Measurements from ENCODE around the gene PLCH2.

The PLCH2 gene

GRCh38 chr1:2430592-2430973 is 45.5 kb upstream of the PLCH2 start:
- H3K9me3 ChIP-seq (ENCODE audit: low read depth, low read length) = no peaks in the 10 kb centered on the region
- no peak overlapping the region for H3K4me3 ChIP-seq
- H3K9ac ChIP-seq (ENCODE audit: insufficient read length) = no peak overlapping the region
- H3K27ac ChIP-seq = no peak overlapping the region
- no peak for DNase-seq (ENCODE audit: low read depth, low spot score)
- no peaks in the 10 kb centered on the region for H3K36me3 ChIP-seq (ENCODE audit: insufficient read depth, low read length)
- no peak for TF ChIP-seq EZH2 (IDR thresholded peaks at IDR 0.05)
- TF ChIP-seq FOXP2 (optimal IDR thresholded peaks at IDR 0.05; ENCODE audit: control extremely low read depth, extremely low read length, insufficient read depth) = no peak
- no peak for TF ChIP-seq POLR2AphosphoS5 (IDR thresholded peaks at IDR 0.05; ENCODE audit: borderline replicate concordance, low read depth, low read length)

- Histone ChIP-seq H3K36me3 (ENCODE audit: insufficient read depth, low read length) (no peaks in the 10 kb centered on the region), H3K9me3 (ENCODE audit: low read depth, low read length) (no peaks in the 10 kb centered on the region), H3K9ac (ENCODE audit: insufficient read length) (no peak overlapping the region), H3K4me3 (no peak overlapping the region), H3K27ac (no peak overlapping the region)
- TF ChIP-seq FOXP2 (optimal IDR thresholded peaks at IDR 0.05; ENCODE audit: control extremely low read depth, extremely low read length, insufficient read depth) (no peak), EZH2 (IDR thresholded peaks at IDR 0.05) (no peak), POLR2AphosphoS5 (IDR thresholded peaks at IDR 0.05; ENCODE audit: borderline replicate concordance, low read depth, low read length) (no peak)
- no peak for DNase-seq (ENCODE audit: low read depth, low spot score)
Measured at GRCh38 chr1:2431103-2431502, 45.0 kb upstream of the PLCH2 start.

GRCh38 chr1:2431518-2431917 is 44.6 kb upstream of the PLCH2 start:
- H3K9me3 ChIP-seq (ENCODE audit: low read depth, low read length) = no peaks in the 10 kb centered on the region
- H3K4me3 ChIP-seq = no peak overlapping the region
- H3K9ac ChIP-seq (ENCODE audit: insufficient read length) = no peak overlapping the region
- no peaks in the 10 kb centered on the region for H3K36me3 ChIP-seq (ENCODE audit: insufficient read depth, low read length)
- TF ChIP-seq EZH2 (IDR thresholded peaks at IDR 0.05) = no peak
- TF ChIP-seq POLR2AphosphoS5 (IDR thresholded peaks at IDR 0.05; ENCODE audit: borderline replicate concordance, low read depth, low read length) = no peak
- TF ChIP-seq FOXP2 (optimal IDR thresholded peaks at IDR 0.05; ENCODE audit: control extremely low read depth, extremely low read length, insufficient read depth) = no peak
- H3K27ac ChIP-seq = no peak overlapping the region
- no peak for DNase-seq (ENCODE audit: low read depth, low spot score)

- Histone ChIP-seq H3K9me3 (ENCODE audit: low read depth, low read length) (no peaks in the 10 kb centered on the region), H3K4me3 (no peak overlapping the region), H3K9ac (ENCODE audit: insufficient read length) (no peak overlapping the region), H3K36me3 (ENCODE audit: insufficient read depth, low read length) (no peaks in the 10 kb centered on the region), H3K27ac (no peak overlapping the region)
- no peak for DNase-seq (ENCODE audit: low read depth, low spot score)
- TF ChIP-seq POLR2AphosphoS5 (IDR thresholded peaks at IDR 0.05; ENCODE audit: borderline replicate concordance, low read depth, low read length) (no peak), FOXP2 (optimal IDR thresholded peaks at IDR 0.05; ENCODE audit: control extremely low read depth, extremely low read length, insufficient read depth) (no peak), EZH2 (IDR thresholded peaks at IDR 0.05) (no peak)
Measured at GRCh38 chr1:2432441-2432844, 43.6 kb upstream of the PLCH2 start.

- DNase-seq (ENCODE audit: low read depth, low spot score) = no peak
- Histone ChIP-seq H3K36me3 (ENCODE audit: insufficient read depth, low read length) (no peaks in the 10 kb centered on the region), H3K9me3 (ENCODE audit: low read depth, low read length) (no peaks in the 10 kb centered on the region), H3K27ac (no peak overlapping the region), H3K4me3 (no peak overlapping the region), H3K9ac (ENCODE audit: insufficient read length) (no peak overlapping the region)
- TF ChIP-seq POLR2AphosphoS5 (IDR thresholded peaks at IDR 0.05; ENCODE audit: borderline replicate concordance, low read depth, low read length) = no peak
Measured at GRCh38 chr1:2433196-2433595, 42.9 kb upstream of the PLCH2 start.

GRCh38 chr1:2433936-2434655 is 42.0 kb upstream of the PLCH2 start:
- Histone ChIP-seq H3K9ac (ENCODE audit: insufficient read length) (no peak overlapping the region), H3K27ac (no peak overlapping the region), H3K4me3 (no peak overlapping the region), H3K36me3 (ENCODE audit: insufficient read depth, low read length) (no peaks in the 10 kb centered on the region), H3K9me3 (ENCODE audit: low read depth, low read length) (no peaks in the 10 kb centered on the region)
- TF ChIP-seq FOXP2 (optimal IDR thresholded peaks at IDR 0.05; ENCODE audit: control extremely low read depth, extremely low read length, insufficient read depth) (no peak), EZH2 (IDR thresholded peaks at IDR 0.05) (no peak), POLR2AphosphoS5 (IDR thresholded peaks at IDR 0.05; ENCODE audit: borderline replicate concordance, low read depth, low read length) (no peak)
- DNase-seq (ENCODE audit: low read depth, low spot score) = no peak

- no peak overlapping the region for H3K4me3 ChIP-seq
- DNase-seq (ENCODE audit: low read depth, low spot score) = no peak
- H3K9me3 ChIP-seq (ENCODE audit: low read depth, low read length) = no peaks in the 10 kb centered on the region
- no peaks in the 10 kb centered on the region for H3K36me3 ChIP-seq (ENCODE audit: insufficient read depth, low read length)
- H3K27ac ChIP-seq = no peak overlapping the region
- TF ChIP-seq EZH2 (IDR thresholded peaks at IDR 0.05) (no peak), POLR2AphosphoS5 (IDR thresholded peaks at IDR 0.05; ENCODE audit: borderline replicate concordance, low read depth, low read length) (no peak), FOXP2 (optimal IDR thresholded peaks at IDR 0.05; ENCODE audit: control extremely low read depth, extremely low read length, insufficient read depth) (no peak)
- H3K9ac ChIP-seq (ENCODE audit: insufficient read length) = no peak overlapping the region
Measured at GRCh38 chr1:2435091-2435490, 41.0 kb upstream of the PLCH2 start.

GRCh38 chr1:2435746-2436355 is 40.2 kb upstream of the PLCH2 start:
- no peak for DNase-seq (ENCODE audit: low read depth, low spot score)
- no peak overlapping the region for H3K9ac ChIP-seq (ENCODE audit: insufficient read length)
- H3K27ac ChIP-seq = no peak overlapping the region
- no peak overlapping the region for H3K4me3 ChIP-seq
- TF ChIP-seq POLR2AphosphoS5 (IDR thresholded peaks at IDR 0.05; ENCODE audit: borderline replicate concordance, low read depth, low read length) (no peak), FOXP2 (optimal IDR thresholded peaks at IDR 0.05; ENCODE audit: control extremely low read depth, extremely low read length, insufficient read depth) (no peak)
- no peaks in the 10 kb centered on the region for H3K36me3 ChIP-seq (ENCODE audit: insufficient read depth, low read length)
- H3K9me3 ChIP-seq (ENCODE audit: low read depth, low read length) = no peaks in the 10 kb centered on the region

- H3K27ac ChIP-seq = no peak overlapping the region
- no peak for DNase-seq (ENCODE audit: low read depth, low spot score)
- no peaks in the 10 kb centered on the region for H3K9me3 ChIP-seq (ENCODE audit: low read depth, low read length)
- TF ChIP-seq EZH2 (IDR thresholded peaks at IDR 0.05) = no peak
- TF ChIP-seq POLR2AphosphoS5 (IDR thresholded peaks at IDR 0.05; ENCODE audit: borderline replicate concordance, low read depth, low read length) = no peak
- H3K9ac ChIP-seq (ENCODE audit: insufficient read length) = no peak overlapping the region
- H3K4me3 ChIP-seq = no peak overlapping the region
- H3K36me3 ChIP-seq (ENCODE audit: insufficient read depth, low read length) = no peaks in the 10 kb centered on the region
Measured at GRCh38 chr1:2436876-2437275, 39.2 kb upstream of the PLCH2 start.
